H1 (cell line): ENCODE measurements around the gene ADTRP. TPM values are rescaled to one million over a fixed set of nuclear protein-coding genes. Genes with fewer than 3 reads are reported as not detected.

Source experiments
- ASH2L ChIP-seq: fragments of 200-600, 300-600 bp; sonication (generic); IDR thresholded peaks from one replicate; pipeline ENCODE4 v1.7.1; 2017; ENCODE audit warnings: low read length
- CREB1 ChIP-seq: IDR thresholded peaks from 2 replicates; pipeline ENCODE4 v1.6.1; 2012; ENCODE audit warnings: inconsistent platforms
- CTCF ChIP-seq, 3 experiments: IDR thresholded peaks; 1 replicate in 2 of 3; 2 replicates in 1 of 3; pipeline versions ENCODE4 v1.5.1 to v1.6.1; 2011; ENCODE audit warnings: low read length in 3 of 3, mild to moderate bottlenecking in 3 of 3, inconsistent platforms in 2 of 3, low read depth in 1 of 3, moderate library complexity in 1 of 3; ENCODE audit not compliant: insufficient read depth in 1 of 3; ENCODE audit errors: control extremely low read depth in 1 of 3
- HDAC6 ChIP-seq: IDR thresholded peaks from one replicate; pipeline ENCODE4 v1.7.1; 2012; ENCODE audit warnings: low read depth, mild to moderate bottlenecking, inconsistent platforms, low read length, moderate library complexity
- MAX ChIP-seq: IDR thresholded peaks from 2 replicates; pipeline ENCODE4 v1.6.1; 2012; ENCODE audit warnings: inconsistent platforms
- NRF1 ChIP-seq: IDR thresholded peaks from 2 replicates; pipeline ENCODE4 v1.6.1; 2011; ENCODE audit warnings: mild to moderate bottlenecking, low read depth, low read length, improper control_type of control experiment
- RAD21 ChIP-seq, 2 experiments: IDR thresholded peaks in 1 of 2; conservative IDR thresholded peaks in 1 of 2; 2 replicates each; pipeline ENCODE4 v1.6.1; 2011; ENCODE audit warnings: low read depth in 2 of 2, low read length in 2 of 2, improper control_type of control experiment in 1 of 2, inconsistent platforms in 1 of 2, mild to moderate bottlenecking in 1 of 2, moderate library complexity in 1 of 2
- SUZ12 ChIP-seq: fragments of 200-600 bp; sonication (generic); IDR thresholded peaks from 2 replicates; pipeline ENCODE4 v1.6.1; 2012; ENCODE audit warnings: mild to moderate bottlenecking, inconsistent platforms, low read length, moderate library complexity, mixed read lengths
- polyA plus RNA-seq, 7 experiments: library from polyadenylated mRNA; depleted of rRNA in 3 of 7; stranded (reverse) in 5 of 7; unstranded in 2 of 7; fragments of >200 nt in 5 of 7; fragments of 200-250 nt in 2 of 7; gene quantifications; 1 replicate in 5 of 7; 2 replicates in 1 of 7; 4 replicates in 1 of 7; pipeline versions ENCODE4 v1.2.1 to v1.2.3, GENCODE V29; 2011 to 2013; ENCODE audit warnings: missing spikeins in 2 of 7, mixed read lengths in 2 of 7
- total RNA-seq: library from RNA; stranded (reverse); fragmentation: NEBNext Ultra II Directional; extraction: Animal tissue kit (Norgen Biotek cat#: 25700); gene quantifications from 2 replicates; pipeline ENCODE4 v1.2.1, GENCODE V29; 2021

ADTRP gene
- total and polyA plus RNA-seq, 2 of the 8 experiments (the other 6 are each of a cell fraction or from before 2014, with no cell fraction given) = 0.08 to 0.45 TPM

GRCh38 chr6:11779329-11780096 lies 910 bp upstream of the ADTRP start (continued):
- TF ChIP-seq CTCF (IDR thresholded peaks at IDR 0.05; ENCODE audit: control extremely low read depth in 1 of 3, insufficient read depth in 1 of 3, low read depth in 1 of 3, low read length in 3 of 3) = no peak
- no peak for TF ChIP-seq HDAC6
- TF ChIP-seq MAX = no peak
- no peak for TF ChIP-seq NRF1
- TF ChIP-seq RAD21 (IDR thresholded peaks at IDR 0.05 in 1 of 2, conservative IDR thresholded peaks at IDR 0.05 in 1 of 2; ENCODE audit: low read depth in 2 of 2, low read length in 2 of 2) = no peak
- no peak for TF ChIP-seq CREB1
- TF ChIP-seq ASH2L = no peak
- no peak for TF ChIP-seq SUZ12
- TF ChIP-seq, all 59 proteins: peak for 0
